ENCODE data around the gene RHOV. TPM values are rescaled to one million over a fixed set of nuclear protein-coding genes. Genes with fewer than 3 reads are reported as not detected.
A peak's percentile ranks its signal among the peaks of the same experiment; 100 is the strongest.

Gene RHOV
- polyA plus RNA-seq, 1 of the 3 experiments (the other 2 are of a cell fraction), result 0.62 TPM

DNA sequence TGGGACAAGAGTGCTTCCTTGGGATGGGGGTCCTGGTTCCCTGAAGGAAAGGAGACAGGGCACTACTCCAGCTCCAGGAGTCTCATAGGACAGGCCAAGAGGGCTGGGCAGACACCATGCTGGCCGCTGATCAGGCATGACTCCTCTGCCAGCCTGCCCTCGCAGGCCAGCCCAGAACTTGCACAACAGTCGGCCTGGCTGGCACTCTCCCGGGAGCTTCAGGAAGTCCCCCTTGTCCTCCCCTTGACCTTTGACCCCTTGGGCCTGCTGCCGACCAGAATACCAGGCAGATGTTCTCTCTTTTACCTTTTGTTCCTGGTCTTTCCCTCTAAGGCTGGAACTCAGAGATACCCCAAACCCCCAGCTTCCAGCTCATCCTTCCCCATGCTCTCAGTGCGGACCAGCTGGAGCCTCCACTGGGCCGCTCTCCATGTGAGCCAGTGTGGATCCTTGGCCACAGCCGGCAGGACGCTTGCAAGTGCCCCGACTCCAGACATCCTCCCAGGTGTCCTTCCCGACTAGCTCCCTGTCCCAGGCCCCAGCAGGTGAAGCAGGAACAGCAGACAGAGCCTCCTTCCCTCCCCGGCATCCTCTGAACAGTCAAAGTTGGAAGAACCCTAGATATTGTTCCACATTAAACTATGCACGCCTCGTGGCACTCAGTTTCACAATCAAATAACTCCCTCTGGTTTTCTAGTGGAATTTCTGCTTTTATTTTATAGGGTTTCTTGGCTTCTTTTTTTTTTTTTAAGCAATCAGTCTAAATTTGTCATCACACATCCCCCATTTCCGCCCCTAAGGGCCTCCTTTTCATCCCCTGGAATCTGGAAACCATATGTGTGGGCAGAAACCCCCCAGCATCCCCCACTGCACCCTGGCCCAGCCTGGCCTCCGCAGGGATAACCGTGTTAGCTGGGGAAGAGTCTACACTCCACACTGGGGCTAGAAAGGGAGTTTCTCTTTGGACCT, 35.9 kb upstream of the RHOV start:
- TF ChIP-seq EP300 (IDR thresholded peaks at IDR 0.05; ENCODE audit: borderline replicate concordance in 1 of 2, low read depth in 1 of 2, low read length in 1 of 2), result peak in 1 of 2 experiments; percentile 29; a peak in 1 of 4 replicates
- TF ChIP-seq ZBTB33 (IDR thresholded peaks at IDR 0.05; ENCODE audit: borderline replicate concordance, low read depth), result no peak
- TF ChIP-seq CHD2 (IDR thresholded peaks at IDR 0.05; ENCODE audit: low read length, partially characterized antibody), result peak; percentile 35
- peak; percentile 66; the same call in 1 of the 2 replicates for TF ChIP-seq RCOR1 (IDR thresholded peaks at IDR 0.05; ENCODE audit: low read length)
- Histone ChIP-seq H3K36me3 (replicated peaks in 1 of 2; ENCODE audit: control insufficient read depth in 1 of 2, insufficient read depth in 2 of 2, low read length in 1 of 2) (no peaks in the 10 kb centered on the region), H3K9me2 (no peaks in the 10 kb centered on the region), H3K9me3 (no peaks in the 10 kb centered on the region), H4K20me1 (ENCODE audit: insufficient read depth) (no peaks in the 10 kb centered on the region), H2AFZ (ENCODE audit: low read depth) (no peak overlapping the region), H3K4me3 (ENCODE audit: low read depth in 2 of 2, low read length in 1 of 2) (no peak overlapping the region), H3K27ac (ENCODE audit: low read depth in 2 of 2, low read length in 1 of 2) (no peak overlapping the region), H3K27me3 (ENCODE audit: insufficient read depth) (no peaks in the 10 kb centered on the region), H3K4me2 (no peak overlapping the region), H3K9ac (no peak overlapping the region), H3K79me2 (ENCODE audit: insufficient read depth) (no peaks in the 10 kb centered on the region), H3F3A (replicated peaks; ENCODE audit: insufficient read depth) (peaks cover 26% of the 10 kb centered on the region), H3K4me1 (ENCODE audit: control insufficient read depth in 1 of 2, insufficient read depth in 2 of 2, low read depth in 1 of 2, low read length in 1 of 2) (peaks cover 12 to 42% of the 10 kb centered on the region in 2 experiments; a peak in 3 of 4 replicates)
- whole genome bisulfite sequencing (ENCODE audit: low lambda C conversion rate), result 74% methylated on average over 14 of the region's 17 CpGs
- peak; percentile 70 for DNase-seq
- CTCF ChIA-PET, result interaction anchor here (1.0 to 23.8 kb wide), 5 partner anchors 13 to 274 kb away, joined by 4 to 675 read pairs (median 116); partner anchors contain the start of genes CHAC1, DLL4 and VPS18
- POLR2A ChIA-PET, result interaction anchor here (1.2 kb wide), 1 partner anchor 32 kb away, joined by 4 read pairs; no protein-coding TSS in a partner anchor

GRCh38 chr15:40908095-40908494, 34.1 kb upstream of the RHOV start:
- no peak for TF ChIP-seq ZBTB33 (IDR thresholded peaks at IDR 0.05; ENCODE audit: borderline replicate concordance, low read depth)
- TF ChIP-seq FOXM1 (IDR thresholded peaks at IDR 0.05; ENCODE audit: low read depth), result no peak
- no peak for TF ChIP-seq USF1 (IDR thresholded peaks at IDR 0.05; ENCODE audit: borderline replicate concordance, low read depth)
- no peak for TF ChIP-seq GATA2 (CRISPR knock-in tag; IDR thresholded peaks at IDR 0.05)
- no peak for TF ChIP-seq FOXJ3 (CRISPR knock-in tag; IDR thresholded peaks at IDR 0.05)
- no peak for TF ChIP-seq ELF1 (IDR thresholded peaks at IDR 0.05)
- no peak for TF ChIP-seq SIN3A (IDR thresholded peaks at IDR 0.05; ENCODE audit: borderline replicate concordance, low read depth, low read length)
- TF ChIP-seq TCF12 (IDR thresholded peaks at IDR 0.05), result no peak
- no peak for TF ChIP-seq RXRA (IDR thresholded peaks at IDR 0.05; ENCODE audit: borderline replicate concordance, low read depth)
- TF ChIP-seq SMC3 (IDR thresholded peaks at IDR 0.05; ENCODE audit: low read depth, low read length), result no peak
- TF ChIP-seq USF2 (IDR thresholded peaks at IDR 0.05; ENCODE audit: borderline replicate concordance, low read depth, low read length), result no peak
- ChIA-PET CTCF (interaction anchor here (1.2 to 23.8 kb wide), 7 partner anchors 12 to 277 kb away, joined by 3 to 675 read pairs (median 89); partner anchors contain the start of genes CHAC1, DLL4, RHOV and VPS18), POLR2A (no interaction called here)
- H3K9me2 ChIP-seq, result no peaks in the 10 kb centered on the region
- no peak overlapping the region for H3K9ac ChIP-seq
- H3K79me2 ChIP-seq (ENCODE audit: insufficient read depth), result no peaks in the 10 kb centered on the region
- H3K27ac ChIP-seq (ENCODE audit: low read depth in 2 of 2, low read length in 1 of 2), result no peak overlapping the region
- H3K9me3 ChIP-seq, result no peaks in the 10 kb centered on the region
- peaks cover 0 to 7% of the 10 kb centered on the region in 2 experiments for H3K36me3 ChIP-seq (replicated peaks in 1 of 2; ENCODE audit: control insufficient read depth in 1 of 2, insufficient read depth in 2 of 2, low read length in 1 of 2)
- peaks cover 12 to 46% of the 10 kb centered on the region in 2 experiments; a peak in 3 of 4 replicates for H3K4me1 ChIP-seq (ENCODE audit: control insufficient read depth in 1 of 2, insufficient read depth in 2 of 2, low read depth in 1 of 2, low read length in 1 of 2)
- H3K4me2 ChIP-seq, result no peak overlapping the region
- H3F3A ChIP-seq (replicated peaks; ENCODE audit: insufficient read depth), result peaks cover 39% of the 10 kb centered on the region
- DNase-seq, result no peak
- H2AFZ ChIP-seq (ENCODE audit: low read depth), result no peak overlapping the region
- H3K27me3 ChIP-seq (ENCODE audit: insufficient read depth), result no peaks in the 10 kb centered on the region
- H4K20me1 ChIP-seq (ENCODE audit: insufficient read depth), result peaks cover 14% of the 10 kb centered on the region; the same call in 1 of the 2 replicates
- WGBS (ENCODE audit: low lambda C conversion rate), result 100% methylated on average over 3 of the region's 7 CpGs
- no peak overlapping the region for H3K4me3 ChIP-seq (ENCODE audit: low read depth in 2 of 2, low read length in 1 of 2)

All from SK-N-SH (cell line).